HG02870 (cell line): Measurements from ENCODE around the gene CRK.
"Not testable (repeated sequence)": the region's sequence is repeated elsewhere in the genome, so short reads cannot be mapped to it uniquely, and the experiment has no call there.

Experiments
- ATAC-seq: cut with Tn5 transposase; IDR thresholded peaks from one replicate; pipeline ENCODE4 v1.9.1; 2021; ENCODE audit warnings: mild to moderate bottlenecking, moderate library complexity; ENCODE audit not compliant: unreplicated experiment

CRK gene

GRCh38 chr17:1434150-1434549 is 21.9 kb downstream of the CRK start:
- ATAC-seq, result no peak

- peak; percentile 85 for ATAC-seq
These were observed 24.4 kb downstream of the CRK start for GRCh38 chr17:1431631-1432104.

GRCh38 chr17:1423456-1424135 is 32.4 kb downstream of the CRK start:
- no peak for ATAC-seq

- ATAC-seq, result no peak
These were observed 33.1 kb downstream of the CRK start for GRCh38 chr17:1422885-1423284.

GRCh38 chr17:1421470-1421869 is 34.6 kb downstream of the CRK start:
- ATAC-seq, result no peak

- ATAC-seq, result no peak
These were observed 35.1 kb downstream of the CRK start for GRCh38 chr17:1420981-1421380.

GRCh38 chr17:1420163-1420562 is 35.9 kb downstream of the CRK start:
- no peak for ATAC-seq

GRCh38 chr17:1418476-1418875 is 37.6 kb downstream of the CRK start:
- not testable (repeated sequence) for ATAC-seq

GRCh38 chr17:1416414-1416813 is 39.6 kb downstream of the CRK start:
- ATAC-seq, result no peak

- no peak for ATAC-seq
These were observed 41.4 kb downstream of the CRK start for GRCh38 chr17:1414634-1415033.

- ATAC-seq, result no peak
These were observed 41.9 kb downstream of the CRK start for GRCh38 chr17:1414001-1414574.

- ATAC-seq, result no peak
These were observed 42.7 kb downstream of the CRK start for GRCh38 chr17:1413281-1413791.

- no peak for ATAC-seq
These were observed 43.6 kb downstream of the CRK start for GRCh38 chr17:1412185-1413110.

- no peak for ATAC-seq
These were observed 53.8 kb downstream of the CRK start for GRCh38 chr17:1402262-1402586.

GRCh38 chr17:1399679-1400512 is 56.1 kb downstream of the CRK start, which contains the start of gene YWHAE:
YWHAE (minus strand) TSS chr17:1400222; CDS start chr17:1400110, 112 bp downstream.
- peak; percentile 84 for ATAC-seq

- peak; percentile 18 for ATAC-seq
These were observed 56.9 kb downstream of the CRK start for GRCh38 chr17:1398931-1399678.

GRCh38 chr17:1398028-1398427 is 58.0 kb downstream of the CRK start:
- ATAC-seq, result no peak

GRCh38 chr17:1395876-1396665 is 60.0 kb downstream of the CRK start:
- ATAC-seq, result not testable (repeated sequence)

GRCh38 chr17:1391577-1391976 is 64.5 kb downstream of the CRK start:
- no peak for ATAC-seq
